Hepatocyte (in vitro differentiated cells): ENCODE results near the gene SLC5A6.

Source experiments
- CTCF ChIP-seq: fragments of 200-600 bp; sonication (generic); IDR thresholded peaks from 2 replicates; pipeline ENCODE4 v1.5.1; 2016; ENCODE audit warnings: antibody characterized with exemption, mild to moderate bottlenecking; ENCODE audit not compliant: poor library complexity
- EZH2 ChIP-seq: fragments of 200-600 bp; sonication (generic); IDR thresholded peaks from 2 replicates; pipeline ENCODE4 v1.6.1; 2016; ENCODE audit warnings: antibody characterized with exemption, mild to moderate bottlenecking, borderline replicate concordance
- EZH2phosphoT487 ChIP-seq: fragments of 200-600 bp; sonication (generic); IDR thresholded peaks from one replicate; pipeline ENCODE4 v1.6.1; 2018; ENCODE audit warnings: antibody characterized with exemption, mild to moderate bottlenecking, low read depth, moderate library complexity; ENCODE audit not compliant: unreplicated experiment, severe bottlenecking

GRCh38 chr2:27175330-27175729 is 36.7 kb downstream of the SLC5A6 start:
- TF ChIP-seq CTCF (no peak), EZH2 (no peak), EZH2phosphoT487 (no peak)
